IMR-90 (cell line): Measurements from ENCODE around the gene VPS50.

Experiments used
- BHLHE40 ChIP-seq: fragments of 150-350 bp; IDR thresholded peaks from 2 replicates; pipeline ENCODE4 v1.6.1; 2016; ENCODE audit warnings: mild to moderate bottlenecking, low read depth, low read length
- CHD1 ChIP-seq: IDR thresholded peaks from 2 replicates; pipeline ENCODE4 v1.6.1; 2012; ENCODE audit warnings: low read depth, low read length, improper control_type of control experiment
- FOS ChIP-seq: fragments of 150-350 bp; IDR thresholded peaks from 2 replicates; pipeline ENCODE4 v1.6.1; 2016; ENCODE audit warnings: low read depth, low read length
- NFE2L2 ChIP-seq: fragments of 150-350 bp; IDR thresholded peaks from 2 replicates; pipeline ENCODE4 v1.6.1; 2016; ENCODE audit warnings: low read depth, mild to moderate bottlenecking, low read length
- POLR2A ChIP-seq: IDR thresholded peaks from 2 replicates; pipeline ENCODE4 v1.6.1; 2012; ENCODE audit warnings: mild to moderate bottlenecking, low read depth, low read length
- RAD21 ChIP-seq: IDR thresholded peaks from 2 replicates; pipeline ENCODE4 v1.6.1; 2012; ENCODE audit warnings: low read length, improper control_type of control experiment
- RFX5 ChIP-seq: IDR thresholded peaks from 2 replicates; pipeline ENCODE4 v1.8.0; 2012; ENCODE audit warnings: low read depth, mild to moderate bottlenecking, low read length, moderate library complexity
- SMC3 ChIP-seq: fragments of 150-350 bp; IDR thresholded peaks from 2 replicates; pipeline ENCODE4 v1.6.1; 2016; ENCODE audit warnings: low read depth, mild to moderate bottlenecking, antibody characterized with exemption, low read length, moderate library complexity
- TF ChIP-seq, protein P1 (sequence below): conservative IDR thresholded peaks from 2 replicates; pipeline ENCODE4 v1.5.1; 2012; ENCODE audit warnings: mild to moderate bottlenecking, low read depth, low read length, improper control_type of control experiment
- TF ChIP-seq, protein P2 (sequence below): fragments of 150-350 bp; IDR thresholded peaks from 2 replicates; pipeline ENCODE4 v1.6.1; 2017; ENCODE audit warnings: mild to moderate bottlenecking, antibody characterized with exemption, low read length, low read depth

DNA sequence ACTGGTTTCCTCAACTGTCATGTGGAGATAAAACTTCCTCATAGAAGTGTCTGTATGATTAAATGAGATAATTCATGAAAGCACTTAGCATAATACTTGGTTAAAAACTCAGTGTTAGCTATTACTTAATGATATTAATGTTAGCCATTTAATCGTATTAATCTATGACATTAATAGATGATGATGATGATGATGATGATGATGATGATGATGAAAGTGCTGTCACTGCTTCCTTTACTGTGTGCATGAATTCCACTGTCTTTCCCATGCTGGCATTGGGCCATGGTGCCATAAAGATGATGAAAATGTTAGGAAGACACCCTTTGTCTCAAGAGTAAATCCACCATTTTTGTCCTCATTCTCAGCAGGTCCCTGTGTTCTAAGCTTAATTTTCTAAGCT is 75.8 kb downstream of the VPS50 start:
- TF ChIP-seq RAD21: no peak
- no peak for TF ChIP-seq SMC3
- TF ChIP-seq, protein P1, sequence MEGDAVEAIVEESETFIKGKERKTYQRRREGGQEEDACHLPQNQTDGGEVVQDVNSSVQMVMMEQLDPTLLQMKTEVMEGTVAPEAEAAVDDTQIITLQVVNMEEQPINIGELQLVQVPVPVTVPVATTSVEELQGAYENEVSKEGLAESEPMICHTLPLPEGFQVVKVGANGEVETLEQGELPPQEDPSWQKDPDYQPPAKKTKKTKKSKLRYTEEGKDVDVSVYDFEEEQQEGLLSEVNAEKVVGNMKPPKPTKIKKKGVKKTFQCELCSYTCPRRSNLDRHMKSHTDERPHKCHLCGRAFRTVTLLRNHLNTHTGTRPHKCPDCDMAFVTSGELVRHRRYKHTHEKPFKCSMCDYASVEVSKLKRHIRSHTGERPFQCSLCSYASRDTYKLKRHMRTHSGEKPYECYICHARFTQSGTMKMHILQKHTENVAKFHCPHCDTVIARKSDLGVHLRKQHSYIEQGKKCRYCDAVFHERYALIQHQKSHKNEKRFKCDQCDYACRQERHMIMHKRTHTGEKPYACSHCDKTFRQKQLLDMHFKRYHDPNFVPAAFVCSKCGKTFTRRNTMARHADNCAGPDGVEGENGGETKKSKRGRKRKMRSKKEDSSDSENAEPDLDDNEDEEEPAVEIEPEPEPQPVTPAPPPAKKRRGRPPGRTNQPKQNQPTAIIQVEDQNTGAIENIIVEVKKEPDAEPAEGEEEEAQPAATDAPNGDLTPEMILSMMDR: no peak
- no peak for TF ChIP-seq POLR2A
- no peak for TF ChIP-seq FOS
- TF ChIP-seq NFE2L2: no peak
- TF ChIP-seq, protein P2, sequence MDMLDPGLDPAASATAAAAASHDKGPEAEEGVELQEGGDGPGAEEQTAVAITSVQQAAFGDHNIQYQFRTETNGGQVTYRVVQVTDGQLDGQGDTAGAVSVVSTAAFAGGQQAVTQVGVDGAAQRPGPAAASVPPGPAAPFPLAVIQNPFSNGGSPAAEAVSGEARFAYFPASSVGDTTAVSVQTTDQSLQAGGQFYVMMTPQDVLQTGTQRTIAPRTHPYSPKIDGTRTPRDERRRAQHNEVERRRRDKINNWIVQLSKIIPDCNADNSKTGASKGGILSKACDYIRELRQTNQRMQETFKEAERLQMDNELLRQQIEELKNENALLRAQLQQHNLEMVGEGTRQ: no peak
- TF ChIP-seq CHD1: no peak
- TF ChIP-seq RFX5: no peak
- no peak for TF ChIP-seq BHLHE40
